H4 (cell line): ENCODE results near the gene CAPSL. TPM values are rescaled to one million over a fixed set of nuclear protein-coding genes. Genes with fewer than 3 reads are reported as not detected.
"Not testable (repeated sequence)": the region's sequence is repeated elsewhere in the genome, so short reads cannot be mapped to it uniquely, and the experiment has no call there.

Experiments
- DNase-seq: peaks from one replicate; pipeline ENCODE4 v3.0.0-alpha.2; 2015; ENCODE audit warnings: low spot score
- total RNA-seq: library from RNA; depleted of rRNA; stranded (reverse); fragments of >200 nt; shearing (Covaris generic); gene quantifications from 2 replicates; pipeline ENCODE4 v1.2.3, GENCODE V29; 2014

The CAPSL gene
- total RNA-seq, 1 experiment from 2014 or later: not detected

DNA sequence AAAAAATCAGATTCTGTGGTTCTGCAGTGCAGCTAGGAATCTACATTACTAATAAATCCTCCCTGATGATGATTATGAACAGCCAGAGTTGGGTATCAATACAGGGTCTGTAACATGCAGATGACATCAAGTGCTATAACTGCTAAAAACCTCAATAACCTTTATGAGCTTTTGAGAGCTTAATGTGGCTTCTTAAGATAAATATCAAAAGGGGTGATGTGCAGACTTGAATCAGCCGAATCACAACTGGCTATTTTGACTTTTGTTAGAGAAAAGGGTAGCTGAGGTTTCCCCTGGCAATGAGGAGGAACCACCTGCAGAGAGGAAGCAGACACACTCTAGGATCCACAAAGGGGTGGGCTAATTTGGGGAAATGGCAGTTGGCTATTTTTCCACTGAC lies 30.2 kb downstream of the CAPSL start:
- DNase-seq: no peak

DNA sequence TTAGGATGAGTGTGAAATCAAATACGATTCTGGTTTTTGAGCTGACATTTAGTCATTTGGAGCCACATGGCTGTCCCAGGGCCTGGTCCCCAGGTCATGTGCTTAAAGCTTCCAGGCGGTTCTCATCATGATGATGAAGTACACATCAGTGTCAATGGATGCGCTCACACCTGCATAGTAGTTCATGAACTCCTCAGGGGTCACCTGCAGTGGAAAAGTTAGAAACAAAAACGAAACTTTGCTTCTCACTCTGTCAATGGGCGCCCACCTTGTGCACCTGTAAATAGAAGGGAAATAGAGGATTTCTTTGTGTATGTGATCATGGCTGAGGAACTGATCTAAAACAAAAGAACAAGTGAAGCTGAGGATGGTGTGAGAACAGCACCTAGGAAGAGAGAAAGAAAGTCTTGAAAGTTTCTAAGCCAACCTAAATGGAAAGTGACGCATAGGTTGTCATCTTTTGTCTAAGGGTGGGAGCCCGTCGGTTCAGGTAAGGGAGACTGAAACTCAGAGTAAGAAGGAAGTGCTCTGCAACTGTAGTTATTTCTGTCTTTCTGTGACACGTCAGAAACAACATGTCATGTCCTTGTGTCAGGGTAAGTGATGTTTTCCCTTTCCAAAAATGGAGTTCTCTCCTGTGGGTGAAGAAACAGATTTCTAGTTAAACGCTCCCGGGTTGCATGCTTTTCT lies 33.8 kb downstream of the CAPSL start:
- DNase-seq: no peak

DNA sequence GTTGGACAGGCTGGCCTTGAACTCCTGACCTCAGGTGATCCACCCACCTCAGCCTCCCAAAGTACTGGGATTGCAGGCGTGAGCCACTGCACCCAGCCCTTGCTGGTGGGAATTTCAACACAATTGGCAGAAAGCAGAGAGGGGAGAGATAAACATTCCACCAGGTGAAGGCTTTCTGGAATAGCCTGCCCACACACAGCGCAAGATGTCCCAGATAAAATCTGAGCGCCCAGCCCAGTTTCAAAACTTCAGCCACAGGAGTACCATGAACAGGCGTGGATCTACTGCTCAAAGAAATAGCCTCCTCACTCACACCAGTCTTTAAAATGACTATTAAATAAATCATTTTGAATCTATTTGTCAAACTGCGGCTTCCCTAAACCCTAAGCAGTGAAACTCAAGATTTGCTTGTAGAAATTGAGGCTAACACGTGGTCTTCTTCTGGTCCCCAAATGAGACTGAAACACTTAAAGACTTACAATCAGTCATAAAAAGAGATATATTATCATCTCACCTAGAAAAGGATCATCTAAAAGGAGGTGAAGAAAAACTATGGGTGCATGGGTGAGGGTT lies 34.7 kb downstream of the CAPSL start:
- DNase-seq: no peak

DNA sequence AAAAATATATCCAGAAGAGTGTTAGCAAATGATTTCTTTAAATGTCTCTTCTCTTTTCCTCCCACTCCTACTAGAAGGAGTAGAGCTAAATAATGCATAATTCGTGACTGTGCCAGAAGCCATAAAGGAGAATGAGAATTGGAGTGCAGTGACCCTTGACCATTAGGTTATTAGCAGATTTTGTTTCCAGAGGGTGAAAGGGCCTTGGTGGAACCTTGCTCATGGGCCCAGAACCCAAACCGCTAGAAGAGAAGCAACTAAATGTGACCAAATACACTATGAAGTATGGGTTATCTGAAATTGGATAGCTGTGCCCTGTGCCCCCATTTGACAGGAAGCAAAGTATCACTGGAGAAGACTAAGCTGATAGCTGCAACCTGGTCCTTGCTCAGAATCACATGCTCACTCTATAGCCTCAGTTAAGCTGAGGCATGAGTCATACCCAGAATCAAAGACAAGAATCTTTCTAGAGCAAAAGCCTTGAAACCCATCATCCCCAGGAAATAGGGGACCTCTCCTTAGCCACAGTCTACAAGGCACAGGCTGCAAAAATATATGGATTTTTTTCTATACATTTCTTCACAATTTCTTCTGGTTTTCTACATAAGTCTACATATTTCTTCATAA lies 36.3 kb downstream of the CAPSL start:
- no peak for DNase-seq

DNA sequence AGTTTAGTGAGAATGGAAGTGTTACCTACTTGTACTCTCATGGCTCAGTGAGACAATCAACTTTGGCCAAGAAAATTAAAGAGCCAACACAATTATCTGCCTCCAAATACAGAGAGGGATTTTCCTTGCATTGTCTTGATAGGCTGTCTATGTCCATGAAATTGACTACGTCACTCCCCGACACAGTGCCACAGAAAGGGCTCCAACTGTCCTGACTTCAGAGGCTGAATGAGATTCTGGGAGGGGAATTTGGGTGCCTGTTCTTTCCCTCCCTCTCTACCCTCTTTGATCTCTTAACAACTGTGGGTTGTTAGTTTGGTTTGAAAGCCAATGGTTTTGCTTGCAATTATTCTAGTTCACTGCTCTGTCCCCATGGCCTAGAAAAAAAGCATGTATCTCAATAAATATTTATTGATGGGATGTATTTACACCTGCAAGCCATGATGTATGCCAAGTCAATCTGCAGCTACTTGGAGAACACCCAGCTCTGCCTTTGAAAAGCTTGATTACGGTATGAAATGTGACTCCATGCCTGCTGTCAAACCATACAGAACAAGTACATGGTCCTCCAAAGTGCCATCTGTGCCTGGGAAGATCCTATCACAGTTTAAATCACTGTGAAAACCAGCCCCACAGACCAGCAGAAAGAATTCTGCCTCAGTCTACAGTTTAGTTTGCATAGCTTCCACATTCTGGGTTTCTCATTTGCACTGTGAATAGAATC lies 37.3 kb downstream of the CAPSL start:
- no peak for DNase-seq

DNA sequence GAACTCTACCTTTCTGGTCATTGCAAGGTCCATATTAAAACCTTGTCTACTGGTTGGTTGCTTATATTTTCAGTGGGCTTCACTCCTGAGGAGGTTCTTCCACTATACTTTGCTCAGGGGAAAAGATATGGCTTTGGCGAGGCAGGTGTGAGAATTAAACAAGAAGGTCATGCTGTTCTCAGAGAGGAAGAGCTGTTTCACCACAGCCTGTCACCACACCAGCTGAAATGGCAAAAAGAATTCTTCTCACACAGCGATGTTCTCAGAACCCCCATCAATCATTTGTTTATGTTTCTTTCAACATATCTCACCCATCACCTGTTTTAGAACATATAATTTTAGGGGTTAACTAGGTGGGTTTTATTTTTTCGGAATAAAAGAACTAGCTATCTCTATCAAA lies 38.6 kb downstream of the CAPSL start:
- DNase-seq: no peak

DNA sequence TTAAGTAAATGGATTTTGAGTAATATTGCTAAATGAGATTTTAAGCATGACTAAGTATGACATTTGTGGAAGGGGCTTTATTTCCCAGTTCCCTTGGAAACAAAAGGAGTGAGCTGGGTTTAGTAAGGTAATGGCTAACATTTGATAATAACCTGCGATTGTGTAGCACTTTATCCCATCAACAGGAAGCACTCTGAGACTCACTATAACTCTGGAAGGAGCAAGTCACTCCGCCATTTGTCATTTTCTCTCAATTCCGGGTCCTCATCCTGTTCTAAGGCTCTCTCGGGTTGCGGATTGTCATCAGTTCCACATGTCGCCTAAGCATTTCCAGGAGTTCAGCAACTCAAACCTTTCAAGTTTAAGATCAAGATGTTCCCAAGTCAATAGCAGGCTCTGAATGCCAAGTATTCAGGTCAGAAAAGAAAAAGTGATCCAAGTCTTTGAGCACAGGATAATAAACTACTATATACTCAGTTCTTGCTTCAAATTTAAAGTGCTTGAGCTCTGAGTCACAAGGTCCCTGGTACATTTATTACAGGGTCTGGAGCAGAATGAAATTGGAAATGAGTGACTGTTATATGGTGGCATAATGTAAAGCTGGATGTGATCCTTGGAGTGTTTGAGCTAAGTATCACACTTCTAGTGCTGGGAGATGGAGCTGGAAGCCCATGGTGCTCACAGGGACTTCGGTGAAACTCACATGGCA lies 39.3 kb downstream of the CAPSL start:
- no peak for DNase-seq

DNA sequence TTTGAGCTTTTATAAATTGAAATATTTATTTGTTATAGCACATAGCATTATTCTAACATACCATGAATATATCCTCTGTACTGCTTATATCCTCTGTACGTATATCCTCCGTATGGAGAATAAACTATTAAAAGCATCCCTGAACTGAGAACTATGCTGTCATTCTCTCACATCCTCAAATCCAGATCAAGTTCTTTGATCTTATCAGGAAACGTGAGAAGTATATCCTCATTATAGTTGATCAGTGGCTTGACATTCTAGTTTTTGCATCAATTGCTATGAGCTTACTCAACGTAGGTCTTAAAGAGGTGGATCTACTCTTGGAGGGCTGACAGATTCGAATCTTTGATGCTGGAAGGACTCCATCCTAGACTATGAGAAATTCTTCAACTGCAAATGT lies 44.3 kb downstream of the CAPSL start:
- no peak for DNase-seq

DNA sequence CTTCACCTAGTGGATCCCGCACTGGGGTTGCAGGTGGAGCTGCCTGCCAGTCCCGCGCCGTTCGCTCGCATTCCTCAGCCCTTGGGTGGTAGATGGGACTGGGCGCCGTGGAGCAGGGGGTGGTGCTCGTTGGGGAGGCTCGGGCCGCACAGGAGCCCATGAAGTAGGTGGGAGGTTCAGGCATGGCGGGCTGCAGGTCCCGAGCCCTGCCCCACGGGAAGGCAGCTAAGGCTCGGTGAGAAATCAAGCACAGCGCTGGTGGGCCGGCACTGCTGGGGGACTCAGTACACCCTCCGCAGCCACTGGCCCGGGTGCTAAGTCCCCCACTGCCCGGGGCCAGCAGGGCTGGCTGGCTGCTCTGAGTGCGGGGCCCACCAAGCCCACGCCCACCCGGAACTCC lies 45.6 kb downstream of the CAPSL start:
- not testable (repeated sequence) for DNase-seq

DNA sequence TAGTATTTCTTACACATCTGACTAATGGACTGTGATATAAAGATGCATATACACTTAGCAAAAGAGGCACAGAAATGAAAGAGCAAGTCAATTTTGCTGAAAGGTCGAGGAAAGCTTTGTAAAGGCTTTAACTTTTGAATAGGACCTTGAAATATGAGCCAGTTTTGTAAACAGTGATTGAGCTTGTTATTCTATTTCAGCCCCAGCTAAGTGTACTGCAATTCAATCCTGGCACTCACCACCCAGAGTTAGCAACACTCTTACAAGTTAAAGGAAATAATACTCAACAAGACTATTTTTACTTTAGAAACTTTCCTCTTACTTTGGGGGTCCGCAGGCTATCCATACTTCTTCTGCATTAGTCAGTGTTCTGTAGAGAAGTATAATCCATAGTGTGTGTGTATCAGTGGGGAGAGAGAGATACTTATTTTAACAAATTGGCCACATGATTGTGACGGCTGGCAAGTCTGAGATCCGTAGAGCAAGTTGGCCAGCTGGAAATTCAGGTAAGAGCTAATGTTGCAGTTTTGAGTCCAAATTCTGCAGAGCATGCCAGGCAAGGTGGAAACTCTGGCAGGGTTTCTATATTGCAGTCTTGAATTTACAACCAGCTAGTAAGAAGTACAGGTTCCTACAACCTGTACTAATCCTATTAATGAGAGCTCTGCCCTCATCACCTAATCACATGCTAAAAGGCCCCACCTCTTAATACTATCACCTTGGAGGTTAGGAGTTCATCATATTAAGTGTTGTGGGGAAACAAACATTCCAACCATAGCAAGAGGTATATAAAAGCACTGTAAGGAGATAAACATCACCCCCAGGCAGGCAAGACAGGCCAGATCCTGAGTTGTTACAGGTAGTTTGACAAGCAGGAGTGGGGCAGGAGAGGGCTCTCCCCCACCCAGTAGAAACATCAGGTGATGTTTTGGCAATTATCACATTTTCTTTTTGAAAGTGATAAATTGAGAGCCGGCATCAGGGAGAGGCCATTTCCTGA lies 48.1 kb downstream of the CAPSL start:
- DNase-seq: no peak

DNA sequence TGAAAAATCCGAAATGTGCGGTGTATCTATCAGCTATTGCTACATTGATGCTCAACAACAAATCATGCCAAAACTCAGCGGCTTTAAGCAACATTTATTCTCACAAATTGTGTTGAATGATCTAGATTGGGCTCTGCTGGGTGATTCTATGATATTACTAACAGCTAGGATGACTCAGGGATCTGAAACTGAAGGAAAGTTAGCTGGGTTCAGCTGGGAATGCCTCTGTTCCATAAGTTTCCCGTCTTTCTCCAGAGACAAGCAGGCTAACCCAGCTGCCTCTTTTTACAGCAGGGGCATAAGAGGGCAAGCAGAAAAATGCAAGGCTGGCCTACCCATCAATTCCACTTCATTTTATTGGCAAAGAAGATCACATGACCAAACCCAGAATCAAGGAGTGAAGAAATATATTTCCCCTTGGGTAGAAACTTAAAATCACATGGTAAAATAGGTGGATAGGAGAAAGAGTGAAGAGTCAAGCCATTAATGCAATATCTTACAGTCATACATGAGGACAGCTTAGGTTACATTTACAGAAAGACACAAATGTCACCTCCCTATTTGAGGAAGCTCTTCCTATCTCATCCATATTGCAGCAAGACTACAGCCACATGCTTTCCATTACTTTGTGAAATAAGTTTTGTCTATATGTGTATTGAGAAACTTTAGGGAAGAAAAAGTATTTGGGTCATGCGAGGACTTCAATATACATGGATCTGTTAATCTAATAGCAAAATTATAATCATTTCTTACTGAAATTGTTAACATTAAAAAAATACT lies 50.9 kb downstream of the CAPSL start:
- no peak for DNase-seq

DNA sequence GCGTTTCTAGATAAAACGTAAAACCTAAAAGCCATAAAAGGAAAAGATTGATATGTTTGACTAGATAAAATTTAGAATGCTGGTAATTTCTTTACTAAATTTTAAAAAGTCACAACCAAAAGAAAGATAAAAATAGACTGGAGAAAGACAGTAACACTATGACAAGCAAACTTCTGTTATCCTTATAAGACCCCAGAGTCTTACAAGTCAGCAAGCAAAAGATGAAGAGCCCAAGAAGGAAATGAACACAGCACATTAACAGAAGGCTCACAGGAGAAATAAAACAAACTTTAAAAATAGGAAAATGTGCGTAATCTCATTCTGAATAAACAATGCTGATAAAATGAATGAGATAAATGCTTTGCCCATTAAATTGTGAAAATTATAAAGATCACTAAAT lies 52.0 kb downstream of the CAPSL start:
- no peak for DNase-seq

DNA sequence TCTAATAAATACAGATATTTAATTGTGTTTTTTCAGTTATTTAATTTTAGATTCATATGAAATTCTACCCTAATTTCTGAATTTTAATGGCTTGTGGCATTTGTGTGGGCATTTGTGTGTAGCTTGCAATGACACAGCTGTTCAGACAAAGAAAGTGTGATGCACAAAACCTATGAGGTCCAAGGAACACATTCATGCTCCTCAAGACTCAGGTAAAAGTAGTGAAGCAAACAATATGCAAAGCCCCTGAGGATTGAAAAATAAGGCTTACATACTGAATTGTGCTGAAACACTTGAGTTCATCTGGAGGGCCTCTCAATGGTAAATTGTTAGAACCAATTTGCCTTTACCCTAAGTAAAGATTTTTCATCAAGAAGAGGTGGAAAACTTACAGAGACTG lies 53.6 kb downstream of the CAPSL start:
- DNase-seq: no peak

DNA sequence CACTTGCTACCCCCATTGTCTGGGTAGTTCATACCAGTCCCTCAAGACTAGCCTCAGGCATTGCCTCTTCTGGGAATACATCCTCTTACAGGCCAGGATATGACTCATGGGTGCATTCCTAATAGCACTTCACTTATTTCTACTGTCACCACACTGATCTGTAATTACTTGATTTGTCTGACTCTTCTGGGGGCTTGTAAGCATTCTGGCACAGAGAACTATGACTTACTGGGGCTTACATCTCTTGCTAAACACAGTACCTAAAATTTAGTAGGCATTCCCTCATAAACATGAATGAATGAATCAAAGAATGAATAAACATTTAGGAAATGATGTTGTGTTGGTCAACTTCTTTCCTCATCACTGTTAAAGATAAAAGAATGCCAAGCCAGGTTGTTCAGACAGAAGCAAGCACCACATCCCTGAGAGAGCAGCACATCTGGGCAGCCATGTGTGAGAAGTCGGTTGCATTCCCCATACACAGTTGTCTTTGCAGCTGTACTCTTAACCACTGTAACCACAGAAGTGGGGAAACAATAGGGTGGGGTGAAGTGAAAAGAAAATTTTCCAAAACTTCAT lies 54.1 kb downstream of the CAPSL start:
- peak; percentile 77 for DNase-seq

DNA sequence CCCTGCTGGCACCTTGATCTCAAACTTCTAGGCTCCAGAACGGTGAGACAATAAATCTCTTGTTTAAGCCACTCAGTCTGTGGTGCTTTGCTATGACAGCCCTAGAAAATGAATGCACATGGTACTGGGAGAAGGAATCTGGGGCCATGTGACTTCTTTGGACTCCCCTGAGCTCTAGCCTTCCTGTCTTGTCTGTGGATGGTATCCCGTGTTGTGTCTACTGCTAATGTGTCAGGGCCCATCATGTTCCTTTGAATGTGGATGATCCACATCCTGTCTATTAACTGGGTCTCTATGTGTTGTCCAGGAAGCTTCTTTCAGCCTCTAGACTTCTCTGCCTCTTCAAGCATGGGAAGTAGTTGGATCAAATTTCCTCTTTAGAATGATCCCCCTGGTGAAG lies 56.7 kb downstream of the CAPSL start:
- DNase-seq: no peak

DNA sequence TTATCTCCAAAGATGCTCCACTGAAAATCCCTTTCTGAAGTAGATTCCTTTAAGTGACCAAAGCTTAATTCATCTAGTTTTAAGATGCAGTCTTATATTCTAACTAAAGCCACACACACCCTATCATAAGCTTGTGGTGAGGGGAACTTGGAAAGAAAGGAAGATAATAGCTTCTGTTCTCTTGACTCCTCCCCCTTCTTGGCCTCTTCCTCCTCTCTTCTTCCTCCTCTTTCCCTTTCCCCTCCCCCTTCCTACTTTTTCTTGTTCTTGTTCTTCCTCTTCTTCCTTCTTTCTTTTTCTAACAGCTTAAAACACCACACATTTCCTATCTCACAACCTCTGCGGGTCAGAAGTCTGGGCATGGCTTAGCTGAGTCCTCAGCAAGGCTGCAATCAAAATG lies 58.3 kb downstream of the CAPSL start:
- no peak for DNase-seq

DNA sequence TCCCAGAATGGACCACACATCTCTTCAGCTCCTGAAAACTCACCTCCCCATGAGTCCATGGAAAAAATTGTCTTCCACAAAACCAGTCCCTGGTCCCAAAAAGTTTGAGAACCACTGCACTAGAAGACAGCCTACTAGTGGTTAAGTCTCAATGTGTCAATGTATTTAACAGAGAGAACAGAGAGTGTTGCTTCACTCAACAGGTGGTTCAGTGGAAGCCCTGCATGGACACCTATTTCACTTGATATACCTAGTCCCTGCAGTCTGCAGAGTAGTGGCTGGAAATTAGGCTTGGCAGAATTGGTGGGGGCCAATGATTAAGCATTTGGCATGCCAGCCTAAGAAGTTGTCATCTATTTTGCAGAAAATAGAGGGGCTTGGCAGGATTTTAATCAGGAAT lies 58.8 kb downstream of the CAPSL start:
- no peak for DNase-seq

DNA sequence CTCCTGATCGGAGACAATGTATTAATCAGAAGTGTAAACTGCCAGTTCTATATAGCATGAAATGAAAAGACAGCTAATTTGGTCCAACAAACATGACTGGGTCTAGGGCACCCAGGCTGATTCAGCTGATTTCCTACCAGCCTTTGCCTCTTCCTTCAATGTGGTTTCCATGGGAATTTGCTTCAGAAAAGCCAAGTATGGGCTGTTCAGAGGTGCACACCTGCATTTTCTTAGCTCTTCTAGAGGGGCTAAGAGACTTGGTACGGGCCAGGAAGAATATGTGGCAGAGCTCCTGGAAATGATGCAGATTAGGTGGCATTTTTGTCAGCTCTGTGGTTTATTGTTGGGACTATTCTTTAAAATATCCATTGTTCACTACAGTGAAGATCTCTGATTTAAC lies 59.3 kb downstream of the CAPSL start:
- no peak for DNase-seq

DNA sequence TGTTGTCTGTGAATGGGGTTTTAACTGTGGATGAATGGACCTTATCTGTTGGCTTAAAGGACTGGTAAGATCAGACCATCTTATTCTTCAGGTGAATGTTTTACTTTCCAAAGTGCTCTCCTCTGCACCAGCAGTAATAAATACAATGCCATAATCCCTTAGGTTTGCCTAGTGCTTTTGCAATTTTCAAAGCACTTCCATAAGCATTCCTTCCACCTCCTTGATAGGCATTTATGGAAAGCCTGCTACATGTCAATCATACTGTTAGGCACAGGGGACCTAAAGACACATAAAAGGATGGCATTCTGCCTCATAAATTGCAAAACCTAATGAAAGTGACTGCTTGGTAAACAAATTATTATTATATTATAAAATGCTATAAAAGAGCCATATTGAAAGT lies 60.3 kb downstream of the CAPSL start:
- no peak for DNase-seq

DNA sequence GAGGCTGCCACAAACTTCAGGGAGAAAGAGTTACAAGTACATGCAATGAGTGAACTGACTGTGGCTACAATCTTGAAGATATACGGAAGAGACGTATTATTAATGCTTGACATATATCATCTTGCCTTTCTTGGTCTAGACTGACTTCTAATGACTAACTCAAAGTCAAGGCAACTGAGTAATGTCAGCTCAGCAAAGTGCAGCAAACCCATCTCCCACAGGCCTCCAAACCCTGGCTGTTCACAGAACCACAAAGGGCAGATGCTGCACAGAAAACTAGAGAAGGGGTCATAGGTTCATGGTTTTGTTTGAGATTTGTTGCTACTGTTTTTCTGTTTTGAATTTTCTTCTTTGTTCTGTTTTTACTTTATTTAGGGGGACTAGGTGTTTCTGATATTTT lies 60.8 kb downstream of the CAPSL start:
- DNase-seq: no peak
